ENCODE data around the gene KCTD2.

- TF ChIP-seq CTCF (IDR thresholded peaks at IDR 0.05; ENCODE audit: borderline replicate concordance, extremely low read depth, low read length, poor library complexity, severe bottlenecking) (no peak), EZH2 (IDR thresholded peaks at IDR 0.05; ENCODE audit: borderline replicate concordance, low read depth, low read length, severe bottlenecking) (no peak)
These were observed 18.6 kb downstream of the KCTD2 start for GRCh38 chr17:75065562-75066151.
